Testis (tissue), 2 donors: ENCODE data around the gene ARHGEF10L.

ENCODE experiments used
- POLR2A ChIP-seq: fragments of 450-650 bp; IDR thresholded peaks from one replicate; pipeline ENCODE4 v1.6.1; 2017; ENCODE audit warnings: antibody characterized with exemption, mild to moderate bottlenecking, moderate library complexity
- TF ChIP-seq, protein P1 (sequence below), 3 experiments: fragments of 450-650 bp in 2 of 3; fragments of 200-600 bp in 1 of 3; sonication (generic) in 1 of 3; IDR thresholded peaks; one replicate each; pipeline ENCODE4 v1.5.1; 2016 to 2019; ENCODE audit warnings: antibody characterized with exemption in 3 of 3, mild to moderate bottlenecking in 2 of 3, moderate library complexity in 1 of 3

DNA sequence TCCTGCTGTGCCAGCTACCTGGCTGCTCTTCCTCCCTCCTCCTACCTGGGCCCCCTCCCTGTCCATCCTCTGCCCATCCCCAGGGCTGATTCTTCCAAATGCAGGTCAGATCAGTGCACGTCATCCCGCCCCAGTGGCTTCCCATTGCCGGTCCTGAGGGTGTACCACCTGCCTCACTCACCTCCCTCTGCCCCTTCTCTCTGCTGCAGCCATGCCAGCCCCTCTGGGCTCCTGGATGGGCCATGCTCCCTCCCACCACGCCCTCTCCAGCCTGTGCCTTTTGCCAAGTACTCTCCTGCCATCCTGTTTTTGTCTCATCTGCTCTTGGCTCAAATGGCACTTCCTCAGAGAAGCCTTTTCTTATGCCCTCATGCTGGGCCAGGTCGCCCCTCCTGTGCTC, 95.8 kb downstream of the ARHGEF10L start:
- TF ChIP-seq, protein P1, sequence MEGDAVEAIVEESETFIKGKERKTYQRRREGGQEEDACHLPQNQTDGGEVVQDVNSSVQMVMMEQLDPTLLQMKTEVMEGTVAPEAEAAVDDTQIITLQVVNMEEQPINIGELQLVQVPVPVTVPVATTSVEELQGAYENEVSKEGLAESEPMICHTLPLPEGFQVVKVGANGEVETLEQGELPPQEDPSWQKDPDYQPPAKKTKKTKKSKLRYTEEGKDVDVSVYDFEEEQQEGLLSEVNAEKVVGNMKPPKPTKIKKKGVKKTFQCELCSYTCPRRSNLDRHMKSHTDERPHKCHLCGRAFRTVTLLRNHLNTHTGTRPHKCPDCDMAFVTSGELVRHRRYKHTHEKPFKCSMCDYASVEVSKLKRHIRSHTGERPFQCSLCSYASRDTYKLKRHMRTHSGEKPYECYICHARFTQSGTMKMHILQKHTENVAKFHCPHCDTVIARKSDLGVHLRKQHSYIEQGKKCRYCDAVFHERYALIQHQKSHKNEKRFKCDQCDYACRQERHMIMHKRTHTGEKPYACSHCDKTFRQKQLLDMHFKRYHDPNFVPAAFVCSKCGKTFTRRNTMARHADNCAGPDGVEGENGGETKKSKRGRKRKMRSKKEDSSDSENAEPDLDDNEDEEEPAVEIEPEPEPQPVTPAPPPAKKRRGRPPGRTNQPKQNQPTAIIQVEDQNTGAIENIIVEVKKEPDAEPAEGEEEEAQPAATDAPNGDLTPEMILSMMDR (IDR thresholded peaks at IDR 0.05) = no peak
- no peak for TF ChIP-seq POLR2A
